HepG2 (cell line): ENCODE data around the gene WWP2. TPM values are rescaled to one million over a fixed set of nuclear protein-coding genes. Genes with fewer than 3 reads are reported as not detected.

Experiments
- ARNT2 ChIP-seq: sonication (generic); formaldehyde crosslinking; IDR thresholded peaks from 2 replicates; pipeline ENCODE4 v1.8.0; 2022; ENCODE audit warnings: mild to moderate bottlenecking, low read depth, missing genetic modification reagents, moderate library complexity
- KIAA2018 ChIP-seq: sonication (generic); formaldehyde crosslinking; IDR thresholded peaks from 2 replicates; pipeline ENCODE4 v1.5.0; 2020; ENCODE audit warnings: mild to moderate bottlenecking, missing genetic modification reagents, borderline replicate concordance
- KLF11 ChIP-seq: IDR thresholded peaks from 2 replicates; pipeline ENCODE4 v1.6.1; 2016; ENCODE audit warnings: missing compliant biosample characterization
- NCOA2 ChIP-seq: sonication (generic); formaldehyde crosslinking; IDR thresholded peaks from 2 replicates; pipeline ENCODE4 v1.8.0; 2022; ENCODE audit warnings: inconsistent platforms
- PCBP1 ChIP-seq: fragments of 200-400 bp; formaldehyde crosslinking; IDR thresholded peaks from 2 replicates; pipeline ENCODE4 v1.6.1; 2017; ENCODE audit warnings: mild to moderate bottlenecking, low read depth, low read length, borderline replicate concordance
- RELA ChIP-seq: sonication (generic); formaldehyde crosslinking; IDR thresholded peaks from 2 replicates; pipeline ENCODE4 v1.4.0; 2020; ENCODE audit warnings: missing genetic modification reagents
- THAP11 ChIP-seq: IDR thresholded peaks from 2 replicates; pipeline ENCODE4 v1.6.1; 2016; ENCODE audit warnings: missing biosample characterization, missing genetic modification reagents
- XRCC5 ChIP-seq: fragments of 200-400 bp; formaldehyde crosslinking; optimal IDR thresholded peaks from 2 replicates; pipeline ENCODE3; 2017; ENCODE audit warnings: mild to moderate bottlenecking, low read length
- ZBTB20 ChIP-seq: sonication (generic); formaldehyde crosslinking; IDR thresholded peaks from 2 replicates; pipeline ENCODE4 v1.8.1; 2023; ENCODE audit warnings: missing genetic modification reagents, low read depth, mild to moderate bottlenecking, borderline replicate concordance
- ZBTB21 ChIP-seq: sonication (generic); formaldehyde crosslinking; IDR thresholded peaks from 2 replicates; pipeline ENCODE4 v1.4.0; 2020; ENCODE audit warnings: missing genetic modification reagents
- ZFP62 ChIP-seq: sonication (generic); formaldehyde crosslinking; IDR thresholded peaks from 2 replicates; pipeline ENCODE4 v1.4.0; 2020; ENCODE audit warnings: missing genetic modification reagents
- ZNF256 ChIP-seq: sonication (generic); formaldehyde crosslinking; conservative IDR thresholded peaks from 2 replicates; pipeline ENCODE4 v1.4.0; 2020; ENCODE audit warnings: missing genetic modification reagents
- ZNF44 ChIP-seq: sonication (generic); formaldehyde crosslinking; IDR thresholded peaks from 2 replicates; pipeline ENCODE4 v1.5.1; 2020; ENCODE audit warnings: mild to moderate bottlenecking, missing genetic modification reagents
- ZNF562 ChIP-seq: sonication (generic); formaldehyde crosslinking; IDR thresholded peaks from 2 replicates; pipeline ENCODE4 v1.8.0; 2022; ENCODE audit warnings: missing genetic modification reagents, borderline replicate concordance
- ZSCAN9 ChIP-seq: IDR thresholded peaks from 2 replicates; pipeline ENCODE4 v1.6.1; 2016; ENCODE audit warnings: borderline replicate concordance
- polyA plus RNA-seq, 8 experiments: library from polyadenylated mRNA; depleted of rRNA in 3 of 8; stranded (reverse) in 7 of 8; unstranded in 1 of 8; fragments of >200 nt; fragmentation: Illumina TruSeq in 4 of 8; extraction: Trizol in 4 of 8; gene quantifications; 2 replicates each; pipeline versions ENCODE4 v1.2.1 to v1.2.3, GENCODE V29; 2011 to 2016; ENCODE audit warnings: low read depth in 4 of 8, missing spikeins in 1 of 8, mixed read lengths in 1 of 8; ENCODE audit not compliant: insufficient read depth in 1 of 8
- total RNA-seq, 5 experiments: library from RNA; depleted of rRNA; stranded (reverse); fragments of >200 nt; fragmentation: Illumina TruSeq; extraction: Trizol; gene quantifications; 2 replicates each; pipeline ENCODE4 v1.2.3, GENCODE V29; 2016; ENCODE audit warnings: low read depth in 1 of 5
- TF ChIP-seq, protein P1 (sequence below): sonication (generic); formaldehyde crosslinking; IDR thresholded peaks from 2 replicates; pipeline ENCODE4 v1.4.0; 2020; ENCODE audit warnings: missing genetic modification reagents, borderline replicate concordance
- TF ChIP-seq, protein P2 (sequence below): sonication (generic); formaldehyde crosslinking; IDR thresholded peaks from 2 replicates; pipeline ENCODE4 v1.8.0; 2022; ENCODE audit warnings: missing genetic modification reagents, mild to moderate bottlenecking, borderline replicate concordance
- TF ChIP-seq, protein P3 (sequence below): sonication (generic); formaldehyde crosslinking; IDR thresholded peaks from 2 replicates; pipeline ENCODE4 v1.8.1; 2023; ENCODE audit warnings: mild to moderate bottlenecking, inconsistent platforms, moderate library complexity, missing genetic modification reagents, borderline replicate concordance

Gene WWP2
- total and polyA plus RNA-seq, 2 of the 13 experiments (the other 11 are each of a cell fraction or from before 2014, with no cell fraction given), result 11.4 to 28.2 TPM

DNA sequence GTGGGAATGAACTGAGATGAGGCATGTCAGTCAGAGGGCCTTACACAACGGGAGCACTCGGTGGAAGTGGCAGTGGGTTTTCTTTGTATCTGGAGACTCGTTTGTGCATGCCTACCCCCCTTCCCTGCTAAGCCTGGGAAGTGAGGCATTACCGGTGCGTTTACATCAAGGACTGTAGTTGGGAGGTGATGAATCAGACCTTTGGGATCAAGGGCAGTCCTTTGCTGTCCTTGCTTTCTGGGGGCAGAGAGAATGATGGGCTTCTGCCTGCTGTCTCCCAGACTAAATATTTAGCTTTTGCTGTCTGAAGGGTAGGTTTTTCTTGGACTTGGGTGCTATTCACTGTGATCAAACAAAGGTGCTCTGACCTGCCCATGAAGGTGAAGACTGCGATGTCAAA, 83.0 kb downstream of the WWP2 start (continued):
- no peak for TF ChIP-seq RELA (CRISPR knock-in tag)
- no peak for TF ChIP-seq ZNF44
- 0 out of 2 replicates have a peak, but pooled peaks have one; percentile 20 for TF ChIP-seq THAP11 (CRISPR knock-in tag)
- TF ChIP-seq ZBTB21 (CRISPR knock-in tag), result no peak
- TF ChIP-seq PCBP1, result no peak
- TF ChIP-seq ZBTB20 (CRISPR knock-in tag), result peak; percentile 65; the same call in 1 of the 2 replicates
- TF ChIP-seq ZNF256, result no peak
- no peak for TF ChIP-seq KLF11 (CRISPR knock-in tag)
- TF ChIP-seq KIAA2018, result no peak
- TF ChIP-seq XRCC5, result no peak
- TF ChIP-seq NCOA2, result no peak; the same call in 1 of the 2 replicates
- TF ChIP-seq, protein P1, sequence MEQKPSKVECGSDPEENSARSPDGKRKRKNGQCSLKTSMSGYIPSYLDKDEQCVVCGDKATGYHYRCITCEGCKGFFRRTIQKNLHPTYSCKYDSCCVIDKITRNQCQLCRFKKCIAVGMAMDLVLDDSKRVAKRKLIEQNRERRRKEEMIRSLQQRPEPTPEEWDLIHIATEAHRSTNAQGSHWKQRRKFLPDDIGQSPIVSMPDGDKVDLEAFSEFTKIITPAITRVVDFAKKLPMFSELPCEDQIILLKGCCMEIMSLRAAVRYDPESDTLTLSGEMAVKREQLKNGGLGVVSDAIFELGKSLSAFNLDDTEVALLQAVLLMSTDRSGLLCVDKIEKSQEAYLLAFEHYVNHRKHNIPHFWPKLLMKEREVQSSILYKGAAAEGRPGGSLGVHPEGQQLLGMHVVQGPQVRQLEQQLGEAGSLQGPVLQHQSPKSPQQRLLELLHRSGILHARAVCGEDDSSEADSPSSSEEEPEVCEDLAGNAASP (CRISPR knock-in tag), result peak; percentile 74; the same call in 1 of the 2 replicates
- TF ChIP-seq, protein P2, sequence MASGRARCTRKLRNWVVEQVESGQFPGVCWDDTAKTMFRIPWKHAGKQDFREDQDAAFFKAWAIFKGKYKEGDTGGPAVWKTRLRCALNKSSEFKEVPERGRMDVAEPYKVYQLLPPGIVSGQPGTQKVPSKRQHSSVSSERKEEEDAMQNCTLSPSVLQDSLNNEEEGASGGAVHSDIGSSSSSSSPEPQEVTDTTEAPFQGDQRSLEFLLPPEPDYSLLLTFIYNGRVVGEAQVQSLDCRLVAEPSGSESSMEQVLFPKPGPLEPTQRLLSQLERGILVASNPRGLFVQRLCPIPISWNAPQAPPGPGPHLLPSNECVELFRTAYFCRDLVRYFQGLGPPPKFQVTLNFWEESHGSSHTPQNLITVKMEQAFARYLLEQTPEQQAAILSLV (CRISPR knock-in tag), result no peak; the same call in 1 of the 2 replicates
- no peak for TF ChIP-seq ZNF562 (CRISPR knock-in tag)
- TF ChIP-seq ARNT2 (CRISPR knock-in tag), result no peak
- TF ChIP-seq ZSCAN9 (CRISPR knock-in tag), result no peak
- no peak for TF ChIP-seq ZFP62 (CRISPR knock-in tag)
- TF ChIP-seq, protein P3, sequence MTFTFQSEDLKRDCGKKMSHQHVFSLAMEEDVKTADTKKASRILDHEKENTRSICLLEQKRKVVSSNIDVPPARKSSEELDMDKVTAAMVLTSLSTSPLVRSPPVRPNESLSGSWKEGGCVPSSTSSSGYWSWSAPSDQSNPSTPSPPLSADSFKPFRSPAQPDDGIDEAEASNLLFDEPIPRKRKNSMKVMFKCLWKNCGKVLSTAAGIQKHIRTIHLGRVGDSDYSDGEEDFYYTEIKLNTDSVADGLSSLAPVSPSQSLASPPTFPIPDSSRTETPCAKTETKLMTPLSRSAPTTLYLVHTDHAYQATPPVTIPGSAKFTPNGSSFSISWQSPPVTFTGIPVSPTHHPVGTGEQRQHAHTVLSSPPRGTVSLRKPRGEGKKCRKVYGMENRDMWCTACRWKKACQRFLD (CRISPR knock-in tag), result no peak
